ENCODE results near the gene NECAB2. TPM values are rescaled to one million over a fixed set of nuclear protein-coding genes. Genes with fewer than 3 reads are reported as not detected.

NECAB2 gene
- polyA plus RNA-seq, 1 donor from 2014 or later, result 12.5 TPM

DNA sequence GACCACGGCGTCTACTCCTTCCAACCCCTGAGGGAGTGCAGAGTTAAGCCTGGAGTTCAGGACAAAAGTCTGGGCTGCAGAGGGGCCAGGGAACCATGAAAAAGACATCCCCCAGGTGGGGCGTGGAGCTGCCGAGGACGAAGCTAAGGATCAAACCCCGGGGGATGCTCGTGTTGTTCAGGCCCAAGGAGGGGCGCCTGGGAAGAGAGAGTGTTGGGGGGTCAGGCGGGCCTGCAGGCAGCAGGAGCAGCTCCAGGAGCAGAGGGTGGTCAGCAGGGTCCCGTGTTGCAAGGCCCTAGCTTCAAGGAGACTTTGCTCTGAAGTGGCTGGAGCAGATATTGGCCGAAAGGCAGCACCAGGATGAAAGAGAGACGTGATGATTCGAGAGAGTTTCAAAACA is 26.7 kb downstream of the NECAB2 start:
- no peaks in the 10 kb centered on the region for H4K20me1 ChIP-seq (ENCODE audit: insufficient read depth)
- no peaks in the 10 kb centered on the region for H3F3A ChIP-seq (ENCODE audit: insufficient read depth, low read length, poor library complexity, severe bottlenecking)
- no peak overlapping the region for H3K9ac ChIP-seq (ENCODE audit: low read length)
- TF ChIP-seq EZH2 (IDR thresholded peaks at IDR 0.05; ENCODE audit: borderline replicate concordance, insufficient read depth, low read length, poor library complexity, severe bottlenecking), result no peak
- no peak for TF ChIP-seq SMC3 (conservative IDR thresholded peaks at IDR 0.05; ENCODE audit: poor library complexity)
- TF ChIP-seq, protein P1, sequence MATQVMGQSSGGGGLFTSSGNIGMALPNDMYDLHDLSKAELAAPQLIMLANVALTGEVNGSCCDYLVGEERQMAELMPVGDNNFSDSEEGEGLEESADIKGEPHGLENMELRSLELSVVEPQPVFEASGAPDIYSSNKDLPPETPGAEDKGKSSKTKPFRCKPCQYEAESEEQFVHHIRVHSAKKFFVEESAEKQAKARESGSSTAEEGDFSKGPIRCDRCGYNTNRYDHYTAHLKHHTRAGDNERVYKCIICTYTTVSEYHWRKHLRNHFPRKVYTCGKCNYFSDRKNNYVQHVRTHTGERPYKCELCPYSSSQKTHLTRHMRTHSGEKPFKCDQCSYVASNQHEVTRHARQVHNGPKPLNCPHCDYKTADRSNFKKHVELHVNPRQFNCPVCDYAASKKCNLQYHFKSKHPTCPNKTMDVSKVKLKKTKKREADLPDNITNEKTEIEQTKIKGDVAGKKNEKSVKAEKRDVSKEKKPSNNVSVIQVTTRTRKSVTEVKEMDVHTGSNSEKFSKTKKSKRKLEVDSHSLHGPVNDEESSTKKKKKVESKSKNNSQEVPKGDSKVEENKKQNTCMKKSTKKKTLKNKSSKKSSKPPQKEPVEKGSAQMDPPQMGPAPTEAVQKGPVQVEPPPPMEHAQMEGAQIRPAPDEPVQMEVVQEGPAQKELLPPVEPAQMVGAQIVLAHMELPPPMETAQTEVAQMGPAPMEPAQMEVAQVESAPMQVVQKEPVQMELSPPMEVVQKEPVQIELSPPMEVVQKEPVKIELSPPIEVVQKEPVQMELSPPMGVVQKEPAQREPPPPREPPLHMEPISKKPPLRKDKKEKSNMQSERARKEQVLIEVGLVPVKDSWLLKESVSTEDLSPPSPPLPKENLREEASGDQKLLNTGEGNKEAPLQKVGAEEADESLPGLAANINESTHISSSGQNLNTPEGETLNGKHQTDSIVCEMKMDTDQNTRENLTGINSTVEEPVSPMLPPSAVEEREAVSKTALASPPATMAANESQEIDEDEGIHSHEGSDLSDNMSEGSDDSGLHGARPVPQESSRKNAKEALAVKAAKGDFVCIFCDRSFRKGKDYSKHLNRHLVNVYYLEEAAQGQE (IDR thresholded peaks at IDR 0.05; ENCODE audit: borderline replicate concordance), result no peak
- TF ChIP-seq CTCF (IDR thresholded peaks at IDR 0.05; ENCODE audit: poor library complexity, severe bottlenecking), result no peak
- no peak for TF ChIP-seq MXI1 (conservative IDR thresholded peaks at IDR 0.05; ENCODE audit: poor library complexity, severe bottlenecking)
- TF ChIP-seq POLR2AphosphoS5 (IDR thresholded peaks at IDR 0.05), result no peak
- TF ChIP-seq TAF1 (IDR thresholded peaks at IDR 0.05; ENCODE audit: low read depth), result no peak
- no peak for TF ChIP-seq EP300 (conservative IDR thresholded peaks at IDR 0.05; ENCODE audit: poor library complexity, severe bottlenecking)
- no peak for TF ChIP-seq RAD21 (conservative IDR thresholded peaks at IDR 0.05)
- no peaks in the 10 kb centered on the region for H3K36me3 ChIP-seq (ENCODE audit: insufficient read depth, low read length)
- H3K9me3 ChIP-seq (ENCODE audit: low read length), result no peaks in the 10 kb centered on the region
- peak overlapping the region; percentile 83 for H3K27ac ChIP-seq (ENCODE audit: low read length)
- H3K79me2 ChIP-seq (replicated peaks; ENCODE audit: insufficient read depth, low read length), result no peaks in the 10 kb centered on the region
- H3K9me2 ChIP-seq (ENCODE audit: insufficient read depth, low read length), result no peaks in the 10 kb centered on the region
- H3K4me2 ChIP-seq (ENCODE audit: low read length), result no peak overlapping the region
- no peaks in the 10 kb centered on the region for H3K27me3 ChIP-seq (ENCODE audit: insufficient read depth, low read depth, low read length)
- H2AFZ ChIP-seq (ENCODE audit: low read depth, low read length), result no peak overlapping the region
- H3K4me3 ChIP-seq (ENCODE audit: low read length), result no peak overlapping the region

GRCh38 chr16:83995754-83996153 is 27.7 kb downstream of the NECAB2 start:
- Histone ChIP-seq H3F3A (ENCODE audit: insufficient read depth, low read length, poor library complexity, severe bottlenecking) (no peaks in the 10 kb centered on the region), H3K9ac (ENCODE audit: low read length) (peak overlapping the region; percentile 57), H4K20me1 (ENCODE audit: insufficient read depth) (no peaks in the 10 kb centered on the region), H3K36me3 (ENCODE audit: insufficient read depth, low read length) (no peaks in the 10 kb centered on the region), H3K4me3 (ENCODE audit: low read length) (peak overlapping the region; percentile 55), H3K9me2 (ENCODE audit: insufficient read depth, low read length) (no peaks in the 10 kb centered on the region), H3K79me2 (replicated peaks; ENCODE audit: insufficient read depth, low read length) (no peaks in the 10 kb centered on the region), H3K9me3 (ENCODE audit: low read length) (no peaks in the 10 kb centered on the region), H2AFZ (ENCODE audit: low read depth, low read length) (no peak overlapping the region), H3K4me2 (ENCODE audit: low read length) (peak overlapping the region; percentile 64), H3K27ac (ENCODE audit: low read length) (peak overlapping the region; percentile 83), H3K27me3 (ENCODE audit: insufficient read depth, low read depth, low read length) (no peaks in the 10 kb centered on the region)
- peak; percentile 66 for TF ChIP-seq MXI1 (conservative IDR thresholded peaks at IDR 0.05; ENCODE audit: poor library complexity, severe bottlenecking)
- peak; percentile 6 for TF ChIP-seq CTCF (IDR thresholded peaks at IDR 0.05; ENCODE audit: poor library complexity, severe bottlenecking)
- no peak for TF ChIP-seq EZH2 (IDR thresholded peaks at IDR 0.05; ENCODE audit: borderline replicate concordance, insufficient read depth, low read length, poor library complexity, severe bottlenecking)
- TF ChIP-seq SMC3 (conservative IDR thresholded peaks at IDR 0.05; ENCODE audit: poor library complexity), result no peak
- TF ChIP-seq TAF1 (IDR thresholded peaks at IDR 0.05; ENCODE audit: low read depth), result no peak
- TF ChIP-seq, protein P1 (IDR thresholded peaks at IDR 0.05; ENCODE audit: borderline replicate concordance), result peak; percentile 43
- peak; percentile 19 for TF ChIP-seq POLR2AphosphoS5 (IDR thresholded peaks at IDR 0.05)
- TF ChIP-seq RAD21 (conservative IDR thresholded peaks at IDR 0.05), result no peak
- TF ChIP-seq EP300 (conservative IDR thresholded peaks at IDR 0.05; ENCODE audit: poor library complexity, severe bottlenecking), result peak; percentile 74

Data from neural cell (in vitro differentiated cells).